Thoracic aorta (tissue), 2 donors: Measurements from ENCODE around the gene NLRP8. TPM values are rescaled to one million over a fixed set of nuclear protein-coding genes. Genes with fewer than 3 reads are reported as not detected.
"Not testable (repeated sequence)": the region's sequence is repeated elsewhere in the genome, so short reads cannot be mapped to it uniquely, and the experiment has no call there.

ENCODE experiments used
- ATAC-seq: fragments of 150-250 bp; one replicate; pipeline ENCODE4 v1.8.0; 2017; ENCODE audit warnings: low read depth; ENCODE audit not compliant: insufficient number of reproducible peaks, low FRiP score
- DNase-seq: peaks from one replicate; pipeline ENCODE4 v3.0.0-alpha.2; 2020; ENCODE audit warnings: low spot score
- H3K27ac ChIP-seq, 2 donors: fragments of 200-600 bp; sonication (generic); 1 replicate in 1 of 2; 2 replicates in 1 of 2; pipeline ENCODE4 v1.5.1; 2016; ENCODE audit warnings: mild to moderate bottlenecking in 2 of 2, moderate library complexity in 2 of 2
- H3K27me3 ChIP-seq: fragments of 200-600 bp; sonication (generic); replicated peaks from 2 replicates; pipeline ENCODE4 v1.6.0; 2016; ENCODE audit warnings: mild to moderate bottlenecking; ENCODE audit not compliant: insufficient read depth
- H3K36me3 ChIP-seq: fragments of 200-600 bp; sonication (generic); one replicate; pipeline ENCODE4 v1.5.1; 2016
- H3K4me1 ChIP-seq, 2 donors: fragments of 200-600 bp; sonication (generic); 1 replicate in 1 of 2; 2 replicates in 1 of 2; pipeline versions ENCODE4 v1.5.1 to v1.6.0; 2016; ENCODE audit warnings: low read depth in 2 of 2, mild to moderate bottlenecking in 1 of 2; ENCODE audit not compliant: control insufficient read depth in 1 of 2
- H3K4me3 ChIP-seq: fragments of 200-600 bp; sonication (generic); 2 replicates; pipeline ENCODE4 v1.5.1; 2016; ENCODE audit warnings: mild to moderate bottlenecking
- H3K9me3 ChIP-seq: fragments of 200-600 bp; sonication (generic); 2 replicates; pipeline ENCODE4 v1.5.1; 2016
- CTCF ChIP-seq: fragments of 200-600 bp; sonication (generic); IDR thresholded peaks from one replicate; pipeline ENCODE4 v1.5.1; 2019; ENCODE audit warnings: antibody characterized with exemption
- total RNA-seq, 2 donors: library from RNA; depleted of rRNA; stranded (reverse); fragments of >200 nt; gene quantifications; one replicate each; pipeline versions ENCODE4 v1.1.0 to v1.2.3, GENCODE V29; 2016

Gene NLRP8
- total RNA-seq, 2 donors from 2014 or later, result not detected

- Histone ChIP-seq H3K9me3 (no peaks in the 10 kb centered on the region), H3K27ac (no peak overlapping the region), H3K4me3 (no peak overlapping the region), H3K36me3 (no peaks in the 10 kb centered on the region), H3K4me1 (no peaks in the 10 kb centered on the region), H3K27me3 (no peaks in the 10 kb centered on the region)
- ATAC-seq (no peak), DNase-seq (no peak)
- no peak for TF ChIP-seq CTCF
These were observed 7.3 kb upstream of the NLRP8 start for GRCh38 chr19:55940306-55940705.

GRCh38 chr19:55950566-55950965, 2.9 kb downstream of the NLRP8 start:
- not testable (repeated sequence) for DNase-seq, H3K27me3 ChIP-seq, H3K4me1 ChIP-seq, ATAC-seq, H3K4me3 ChIP-seq, H3K27ac ChIP-seq, H3K9me3 ChIP-seq, H3K36me3 ChIP-seq

GRCh38 chr19:55956431-55956830, 8.8 kb downstream of the NLRP8 start:
- H3K27ac ChIP-seq, result no peak overlapping the region
- no peak for DNase-seq
- H3K36me3 ChIP-seq, result no peaks in the 10 kb centered on the region
- TF ChIP-seq CTCF, result no peak
- no peaks in the 10 kb centered on the region for H3K27me3 ChIP-seq
- H3K4me3 ChIP-seq, result no peak overlapping the region
- no peak for ATAC-seq
- H3K9me3 ChIP-seq, result no peaks in the 10 kb centered on the region
- H3K4me1 ChIP-seq, result no peaks in the 10 kb centered on the region

- Histone ChIP-seq H3K27ac (no peak overlapping the region), H3K9me3 (no peaks in the 10 kb centered on the region), H3K36me3 (no peaks in the 10 kb centered on the region), H3K4me3 (no peak overlapping the region), H3K27me3 (no peaks in the 10 kb centered on the region), H3K4me1 (no peaks in the 10 kb centered on the region)
- ATAC-seq (no peak), DNase-seq (no peak)
- no peak for TF ChIP-seq CTCF
These were observed 10.7 kb downstream of the NLRP8 start for GRCh38 chr19:55958356-55958755.

GRCh38 chr19:55959996-55960675, 12.5 kb downstream of the NLRP8 start:
- Histone ChIP-seq H3K36me3 (no peaks in the 10 kb centered on the region), H3K4me1 (no peaks in the 10 kb centered on the region), H3K27ac (no peak overlapping the region), H3K27me3 (no peaks in the 10 kb centered on the region), H3K9me3 (no peaks in the 10 kb centered on the region), H3K4me3 (no peak overlapping the region)
- no peak for ATAC-seq
- DNase-seq, result no peak
- TF ChIP-seq CTCF, result no peak

GRCh38 chr19:55962186-55962585, 14.6 kb downstream of the NLRP8 start:
- no peaks in the 10 kb centered on the region for H3K36me3 ChIP-seq
- H3K9me3 ChIP-seq, result no peaks in the 10 kb centered on the region
- H3K4me1 ChIP-seq, result no peaks in the 10 kb centered on the region
- ATAC-seq, result no peak
- H3K27ac ChIP-seq, result no peak overlapping the region
- TF ChIP-seq CTCF, result no peak
- no peaks in the 10 kb centered on the region for H3K27me3 ChIP-seq
- no peak for DNase-seq
- no peak overlapping the region for H3K4me3 ChIP-seq
